HG02798 (cell line): Measurements from ENCODE around the gene GPC3.
A peak's percentile ranks its signal among the peaks of the same experiment; 100 is the strongest.
"Not testable (repeated sequence)": the region's sequence is repeated elsewhere in the genome, so short reads cannot be mapped to it uniquely, and the experiment has no call there.

Source experiments
- ATAC-seq: cut with Tn5 transposase; IDR thresholded peaks from one replicate; pipeline ENCODE4 v1.9.1; 2021; ENCODE audit warnings: mild to moderate bottlenecking; ENCODE audit not compliant: unreplicated experiment, poor library complexity

Gene GPC3

DNA sequence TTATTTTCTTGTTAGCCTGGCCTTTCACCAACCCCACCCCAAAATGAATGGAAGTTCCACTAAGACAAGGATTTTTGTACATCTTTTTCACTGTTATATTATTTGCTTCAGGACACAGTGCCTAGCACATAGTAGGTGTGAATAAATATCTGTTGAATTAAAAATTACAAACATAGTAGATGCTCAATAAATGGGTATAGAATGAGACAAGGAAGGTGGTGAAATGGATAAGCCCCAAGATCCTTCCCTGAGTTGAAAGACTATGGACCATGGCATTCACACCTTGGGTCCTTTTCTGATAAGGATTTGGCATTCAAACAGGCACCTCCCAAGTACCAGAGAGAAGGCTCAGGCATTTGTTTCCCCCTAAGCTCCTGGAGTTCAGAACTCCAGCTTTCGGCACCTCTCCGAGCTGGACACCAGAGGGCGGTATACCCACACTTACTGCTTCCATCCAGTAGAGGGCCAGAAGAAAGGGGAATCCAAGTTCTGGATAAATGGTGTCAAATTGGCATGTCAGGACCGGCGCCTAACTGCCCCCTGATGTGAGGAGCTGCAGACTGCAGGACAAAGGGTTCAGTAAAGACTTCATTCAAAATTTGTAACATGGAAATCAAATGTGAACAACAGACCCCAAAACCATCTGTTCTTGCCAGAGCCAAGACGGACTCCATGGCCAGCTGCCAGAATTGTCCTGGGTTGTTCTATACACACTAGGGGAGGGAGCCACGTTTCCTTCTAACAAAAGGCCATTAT lies 193.0 kb downstream of the GPC3 start:
- peak; percentile 81 for ATAC-seq

GRCh38 chrX:133789829-133790228 lies 195.6 kb downstream of the GPC3 start:
- no peak for ATAC-seq

DNA sequence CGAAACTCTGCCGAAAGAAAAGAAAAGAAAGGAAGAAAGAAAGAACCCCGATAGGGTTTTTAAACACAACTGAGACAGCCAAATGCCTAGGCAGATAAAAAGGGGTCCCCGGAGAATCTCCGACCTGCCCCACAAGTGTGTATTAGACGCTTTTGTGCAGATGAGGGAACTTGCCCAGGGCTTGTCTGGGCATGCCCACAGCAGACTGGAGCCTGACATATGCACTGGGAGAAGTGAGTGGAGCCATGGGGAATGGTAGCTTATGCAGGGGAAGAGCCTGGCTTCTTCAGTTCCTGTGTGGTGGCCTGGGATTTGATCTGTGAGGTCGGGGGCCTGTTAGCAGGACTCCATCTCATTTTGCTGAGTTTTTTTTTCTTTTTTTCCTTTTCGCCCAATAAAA lies 199.0 kb downstream of the GPC3 start:
- no peak for ATAC-seq

DNA sequence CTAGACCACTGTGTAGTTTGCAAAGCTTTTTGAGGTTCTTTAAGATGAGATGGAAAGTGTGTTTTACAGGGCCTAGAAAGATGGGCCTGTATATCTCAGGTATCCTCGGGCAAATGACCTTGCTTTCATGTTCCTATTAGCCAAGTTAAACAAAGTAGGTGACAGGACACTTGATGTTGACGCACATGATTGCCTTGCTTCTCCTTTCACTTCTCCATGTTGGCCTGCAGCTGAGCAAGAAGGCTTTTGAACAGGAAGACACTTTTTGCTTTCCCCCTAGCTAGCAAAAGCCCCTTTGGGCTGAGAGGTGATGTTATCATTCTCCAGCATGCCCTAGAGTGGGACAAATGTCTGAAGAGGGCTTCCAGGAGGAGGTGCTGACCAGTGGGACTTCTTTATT lies 202.1 kb downstream of the GPC3 start:
- peak; percentile 58 for ATAC-seq

DNA sequence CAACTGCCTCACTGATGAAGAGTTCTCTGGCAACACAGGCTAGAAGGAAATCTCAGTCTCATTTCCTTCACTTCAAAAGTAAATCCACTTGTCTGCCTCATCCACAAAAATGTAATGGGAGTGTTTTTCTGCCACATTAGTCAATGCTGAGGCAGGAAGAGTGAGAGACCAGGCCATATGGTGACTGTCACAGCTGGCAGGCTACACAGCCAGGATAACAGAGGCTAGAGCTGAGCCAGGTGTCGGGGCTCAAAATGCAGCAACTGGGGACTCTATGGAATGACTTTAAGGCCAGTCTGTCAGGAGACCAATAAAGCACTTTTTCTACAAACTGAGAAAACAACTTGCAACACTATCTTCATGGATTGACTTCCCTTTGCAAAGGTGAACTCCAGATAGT lies 204.2 kb downstream of the GPC3 start:
- no peak for ATAC-seq

GRCh38 chrX:133776072-133776471 lies 209.3 kb downstream of the GPC3 start:
- ATAC-seq = no peak

- ATAC-seq = no peak
These were observed 210.6 kb downstream of the GPC3 start for GRCh38 chrX:133774807-133775206.

GRCh38 chrX:133771086-133771646 lies 214.2 kb downstream of the GPC3 start:
- no peak for ATAC-seq

DNA sequence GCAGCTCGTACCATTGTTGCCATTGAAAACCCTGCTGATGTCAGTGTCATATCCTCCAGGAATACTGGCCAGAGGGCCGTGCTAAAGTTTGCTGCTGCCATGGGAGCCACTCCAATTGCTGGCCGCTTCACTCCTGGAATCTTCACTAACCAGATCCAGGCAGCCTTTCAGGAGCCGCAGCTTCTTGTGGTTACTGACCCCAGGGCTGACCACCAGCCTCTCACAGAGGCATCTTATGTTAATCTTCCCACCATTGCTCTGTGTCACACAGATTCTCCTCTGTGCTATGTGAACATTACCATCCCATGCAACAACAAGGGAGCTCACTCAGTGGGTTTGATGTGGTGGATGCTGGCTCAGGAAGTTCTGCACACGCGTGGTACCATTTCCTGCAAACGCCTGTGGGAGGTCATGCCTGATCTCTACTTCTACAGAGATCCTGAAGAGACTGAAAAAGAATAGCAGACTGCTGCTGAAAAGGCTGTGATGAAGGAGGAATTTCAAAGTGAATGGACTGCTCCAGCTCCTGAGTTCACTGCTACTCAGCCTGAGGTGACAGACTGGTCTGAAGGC lies 222.3 kb downstream of the GPC3 start:
- ATAC-seq = not testable (repeated sequence)

DNA sequence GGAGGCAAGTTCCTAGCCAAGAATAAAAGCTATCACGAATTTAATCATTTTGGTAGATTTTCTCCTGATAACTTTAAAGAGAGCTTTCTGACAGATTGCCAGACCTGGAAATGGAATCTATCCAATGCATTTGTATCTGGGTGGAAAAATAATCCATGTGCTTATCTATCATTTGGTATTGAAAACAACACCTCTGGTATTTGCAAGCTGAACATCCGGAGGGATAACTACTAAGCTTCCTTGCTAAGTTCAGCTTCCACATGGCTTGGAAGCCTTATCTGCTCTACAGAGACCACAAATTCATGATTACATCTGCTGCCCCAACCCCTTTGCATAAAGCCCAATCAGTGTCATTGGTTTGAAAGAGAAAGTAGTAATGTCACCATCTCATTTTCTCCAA lies 230.7 kb downstream of the GPC3 start:
- ATAC-seq = no peak

GRCh38 chrX:133749951-133750350 lies 235.4 kb downstream of the GPC3 start:
- ATAC-seq = no peak

DNA sequence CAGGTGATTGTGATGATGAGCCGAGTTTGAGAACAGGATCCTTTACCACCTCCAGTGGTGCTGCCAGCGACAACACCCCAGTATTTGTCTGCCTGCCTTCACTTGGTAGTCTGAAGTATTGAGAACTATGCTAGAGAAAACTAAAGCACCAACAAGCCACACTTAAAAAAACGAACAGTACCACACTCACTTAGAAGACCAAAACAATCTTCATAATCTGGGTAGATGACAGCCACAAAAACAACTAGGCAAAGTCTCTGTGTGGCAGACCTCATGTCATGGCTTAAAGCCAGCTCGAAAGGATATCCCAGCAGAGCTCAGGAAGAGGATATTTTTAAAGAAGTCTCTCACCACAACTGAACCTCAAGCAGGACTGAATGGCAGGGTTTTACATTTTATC lies 236.0 kb downstream of the GPC3 start:
- no peak for ATAC-seq

DNA sequence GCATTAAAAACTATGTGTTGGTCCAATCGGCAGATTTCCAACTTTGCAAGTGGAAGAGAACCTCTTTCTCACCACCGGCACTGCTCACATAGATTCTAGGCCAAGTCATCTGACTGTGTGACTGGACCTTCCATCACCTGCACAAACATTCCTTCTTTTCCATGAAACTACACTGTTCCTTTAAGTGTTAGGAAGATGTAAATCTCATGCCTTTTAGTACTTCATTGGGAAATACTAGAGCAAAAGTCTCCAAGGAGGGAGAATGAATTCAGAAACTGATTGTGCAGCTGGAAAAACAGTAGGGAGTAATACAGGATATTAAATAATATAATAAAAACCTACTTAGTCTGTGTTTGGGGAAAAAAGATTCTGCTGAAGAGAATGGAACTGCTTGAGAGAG lies 238.2 kb downstream of the GPC3 start:
- no peak for ATAC-seq

GRCh38 chrX:133746593-133746992 lies 238.8 kb downstream of the GPC3 start:
- ATAC-seq = peak; percentile 33

DNA sequence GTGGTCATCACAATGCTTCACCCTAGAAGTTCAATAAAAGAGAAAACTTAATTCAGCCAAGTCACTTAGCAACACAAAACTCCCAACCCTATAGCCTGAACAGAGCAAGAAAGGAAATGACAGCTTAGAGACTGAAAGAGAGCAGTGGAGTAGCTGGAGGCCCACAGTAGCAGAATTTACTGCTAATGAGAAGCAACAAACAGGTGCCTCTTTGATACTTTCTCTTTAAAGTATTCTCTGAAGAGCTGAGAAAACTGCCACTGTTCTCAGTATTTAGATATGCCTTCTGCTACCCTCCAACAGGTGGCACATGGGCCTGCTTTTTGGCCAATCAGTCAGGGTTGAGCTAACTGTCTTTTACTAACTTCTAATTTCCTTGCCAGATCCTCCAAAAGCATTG lies 240.0 kb downstream of the GPC3 start:
- peak; percentile 87 for ATAC-seq

GRCh38 chrX:133742602-133743305 lies 242.6 kb downstream of the GPC3 start:
- no peak for ATAC-seq

DNA sequence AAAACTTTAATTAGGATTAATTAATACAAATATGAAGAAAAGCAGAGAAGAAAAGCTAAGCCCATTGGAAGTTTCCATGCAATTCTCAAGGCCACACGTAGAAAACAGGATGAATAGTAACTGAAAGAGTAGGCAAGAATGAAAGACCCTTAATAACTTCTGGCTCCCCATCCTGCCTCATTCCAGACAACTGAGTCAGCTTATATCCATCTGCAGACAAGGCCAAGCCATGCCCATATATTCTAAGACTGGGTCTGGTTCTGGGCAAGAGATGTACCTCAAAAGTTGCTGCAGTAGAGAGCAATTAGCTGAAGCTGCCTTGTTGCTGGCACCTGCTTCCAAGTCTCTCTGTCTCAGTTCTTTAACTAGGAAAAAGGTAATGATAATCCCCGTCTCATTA lies 244.1 kb downstream of the GPC3 start:
- no peak for ATAC-seq

DNA sequence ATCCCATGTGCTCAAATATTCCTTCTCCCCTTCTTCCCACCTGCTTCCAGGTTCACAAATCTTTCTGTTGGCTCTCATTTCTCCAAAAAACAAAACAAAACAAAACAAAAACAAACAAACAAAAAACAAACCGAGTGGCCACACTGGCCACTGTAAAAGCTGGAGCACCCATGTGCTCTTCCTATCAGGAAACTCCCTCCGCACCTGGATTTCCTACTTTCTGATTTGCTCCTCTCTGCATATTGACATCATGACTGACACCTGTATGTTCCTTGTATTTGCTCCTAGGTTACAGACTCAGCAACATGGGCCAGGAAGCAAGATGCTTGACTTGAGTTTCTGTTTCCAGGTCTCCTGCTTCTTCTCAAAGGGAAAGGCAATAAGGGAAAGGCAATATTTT lies 258.8 kb downstream of the GPC3 start:
- no peak for ATAC-seq

- ATAC-seq = no peak
These were observed 259.2 kb downstream of the GPC3 start for GRCh38 chrX:133726211-133726630.

DNA sequence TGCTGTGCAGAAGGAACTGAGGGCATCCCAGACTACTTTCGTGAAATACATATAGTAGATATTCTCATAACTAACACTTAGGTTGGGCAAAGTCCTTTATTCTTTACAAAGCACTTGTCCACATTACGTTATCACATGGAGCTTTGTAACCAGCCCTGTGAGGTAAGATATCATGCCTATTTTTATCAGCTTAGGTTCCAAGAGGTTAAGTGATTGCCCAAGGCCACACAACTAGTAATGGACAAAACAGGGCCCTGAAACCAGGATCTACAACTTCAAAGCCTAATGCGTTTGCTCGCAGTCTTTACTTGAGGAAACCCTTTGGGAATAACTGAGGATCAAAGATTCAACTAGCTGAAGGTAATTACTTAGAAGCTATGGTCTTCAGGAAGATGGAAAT lies 261.5 kb downstream of the GPC3 start:
- no peak for ATAC-seq

GRCh38 chrX:133722756-133723155 lies 262.6 kb downstream of the GPC3 start:
- peak; percentile 48 for ATAC-seq
